MM.1S (cell line): ENCODE results near the gene ZNF217.

ENCODE experiments used
- DNase-seq: peaks from one replicate; pipeline ENCODE4 v3.0.0-alpha.2; 2015
- H2AFZ ChIP-seq: fragments of 300-600 bp; sonication (generic); 2 replicates; pipeline ENCODE4 v1.6.0; 2016; ENCODE audit warnings: antibody characterized with exemption, low read length
- H3F3A ChIP-seq: fragments of 300-600 bp; sonication (generic); 2 replicates; pipeline ENCODE4 v1.6.1; 2016; ENCODE audit warnings: mild to moderate bottlenecking, antibody characterized with exemption, low read length, moderate library complexity, mixed read lengths; ENCODE audit not compliant: insufficient read depth
- H3K27ac ChIP-seq: fragments of 300-600 bp; sonication (generic); 2 replicates; pipeline ENCODE4 v1.5.1; 2016; ENCODE audit warnings: mild to moderate bottlenecking, low read length
- H3K27me3 ChIP-seq: fragments of 300-600 bp; sonication (generic); replicated peaks from 2 replicates; pipeline ENCODE4 v1.6.0; 2016; ENCODE audit warnings: low read length; ENCODE audit not compliant: insufficient read depth
- H3K36me3 ChIP-seq: fragments of 300-600 bp; sonication (generic); replicated peaks from 2 replicates; pipeline ENCODE4 v1.6.1; 2016; ENCODE audit warnings: mild to moderate bottlenecking, low read length, mixed read lengths; ENCODE audit not compliant: insufficient read depth
- H3K4me1 ChIP-seq: fragments of 300-600 bp; sonication (generic); 2 replicates; pipeline ENCODE4 v1.6.1; 2016; ENCODE audit warnings: low read length, mixed read lengths
- H3K4me2 ChIP-seq: fragments of 300-600 bp; sonication (generic); 2 replicates; pipeline ENCODE4 v1.6.0; 2016; ENCODE audit warnings: low read depth, low read length
- H3K4me3 ChIP-seq: fragments of 300-600 bp; sonication (generic); 2 replicates; pipeline ENCODE4 v1.5.1; 2016; ENCODE audit warnings: low read length, mixed read lengths
- H3K79me2 ChIP-seq: fragments of 300-600 bp; sonication (generic); 2 replicates; pipeline ENCODE4 v1.6.1; 2016; ENCODE audit warnings: mixed run types, low read length, mixed read lengths
- H3K9ac ChIP-seq: fragments of 300-600 bp; sonication (generic); 2 replicates; pipeline ENCODE4 v1.6.1; 2016; ENCODE audit warnings: low read length, mixed read lengths
- H3K9me2 ChIP-seq: fragments of 300-600 bp; sonication (generic); replicated peaks from 2 replicates; pipeline ENCODE4 v1.6.1; 2016; ENCODE audit warnings: mild to moderate bottlenecking, low read length, mixed read lengths; ENCODE audit not compliant: insufficient read depth
- H3K9me3 ChIP-seq: fragments of 300-600 bp; sonication (generic); replicated peaks from 2 replicates; pipeline ENCODE4 v1.6.1; 2016; ENCODE audit warnings: mild to moderate bottlenecking, low read length, mixed read lengths; ENCODE audit not compliant: insufficient read depth
- H4K20me1 ChIP-seq: fragments of 300-600 bp; sonication (generic); 2 replicates; pipeline ENCODE4 v1.6.1; 2016; ENCODE audit warnings: mild to moderate bottlenecking, low read length, moderate library complexity, mixed read lengths; ENCODE audit not compliant: insufficient read depth
- EZH2 ChIP-seq: fragments of 300-600 bp; sonication (generic); optimal IDR thresholded peaks from 2 replicates; pipeline ENCODE3; 2017; ENCODE audit warnings: low read depth, mild to moderate bottlenecking, antibody characterized with exemption, low read length, mixed read lengths
- EZH2phosphoT487 ChIP-seq: fragments of 300-600 bp; sonication (generic); IDR thresholded peaks from 2 replicates; pipeline ENCODE4 v1.6.1; 2018; ENCODE audit warnings: antibody characterized with exemption, low read length
- TF ChIP-seq, protein P1 (sequence below): fragments of 300-600 bp; sonication (generic); IDR thresholded peaks from 2 replicates; pipeline ENCODE4 v1.5.1; 2016; ENCODE audit warnings: antibody characterized with exemption, low read length, mixed read lengths

Gene ZNF217

DNA sequence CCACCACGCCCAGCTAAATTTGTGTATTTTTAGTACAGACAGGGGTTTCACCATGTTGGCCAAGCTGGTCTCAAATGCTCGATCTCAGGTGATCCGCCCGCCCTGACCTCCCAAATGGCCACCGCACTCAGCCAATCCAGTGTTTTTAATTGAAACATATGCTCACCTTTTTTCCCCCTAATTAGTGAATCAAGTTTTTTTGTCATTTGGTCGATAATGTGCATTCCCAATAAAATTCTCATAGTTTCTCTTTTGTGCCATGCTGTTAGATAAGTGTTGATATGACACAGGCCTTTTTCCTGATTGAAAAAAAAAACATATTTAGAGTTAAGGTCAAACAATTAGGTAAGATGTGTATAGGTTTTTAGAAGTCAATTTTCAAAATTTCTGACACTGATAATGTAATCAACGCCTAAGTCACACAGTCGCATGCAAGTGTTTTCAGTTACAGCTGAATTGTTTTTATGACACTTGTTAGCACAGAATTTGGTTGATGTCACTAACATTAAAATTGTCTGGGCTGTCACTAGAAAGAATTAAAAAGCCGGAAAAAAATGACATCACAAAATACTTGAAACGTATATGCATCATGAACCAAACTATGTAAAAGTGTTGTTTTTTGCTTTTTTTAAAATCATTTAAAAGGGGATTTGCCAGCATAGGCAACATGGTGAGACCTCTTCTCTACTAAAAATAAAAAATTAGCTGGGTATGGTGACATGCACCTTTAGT, 21.9 kb downstream of the ZNF217 start:
- peaks cover 65% of the 10 kb centered on the region for H4K20me1 ChIP-seq
- H3K36me3 ChIP-seq: peaks cover 43% of the 10 kb centered on the region
- H3K27ac ChIP-seq: no peak overlapping the region
- H3K4me1 ChIP-seq: 0 out of 2 replicates have a peak, but pooled peaks cover 10% of the 10 kb centered on the region
- H3F3A ChIP-seq: peaks cover 25% of the 10 kb centered on the region
- no peak overlapping the region for H3K4me2 ChIP-seq
- TF ChIP-seq EZH2phosphoT487 (no peak), EZH2 (no peak)
- TF ChIP-seq, protein P1, sequence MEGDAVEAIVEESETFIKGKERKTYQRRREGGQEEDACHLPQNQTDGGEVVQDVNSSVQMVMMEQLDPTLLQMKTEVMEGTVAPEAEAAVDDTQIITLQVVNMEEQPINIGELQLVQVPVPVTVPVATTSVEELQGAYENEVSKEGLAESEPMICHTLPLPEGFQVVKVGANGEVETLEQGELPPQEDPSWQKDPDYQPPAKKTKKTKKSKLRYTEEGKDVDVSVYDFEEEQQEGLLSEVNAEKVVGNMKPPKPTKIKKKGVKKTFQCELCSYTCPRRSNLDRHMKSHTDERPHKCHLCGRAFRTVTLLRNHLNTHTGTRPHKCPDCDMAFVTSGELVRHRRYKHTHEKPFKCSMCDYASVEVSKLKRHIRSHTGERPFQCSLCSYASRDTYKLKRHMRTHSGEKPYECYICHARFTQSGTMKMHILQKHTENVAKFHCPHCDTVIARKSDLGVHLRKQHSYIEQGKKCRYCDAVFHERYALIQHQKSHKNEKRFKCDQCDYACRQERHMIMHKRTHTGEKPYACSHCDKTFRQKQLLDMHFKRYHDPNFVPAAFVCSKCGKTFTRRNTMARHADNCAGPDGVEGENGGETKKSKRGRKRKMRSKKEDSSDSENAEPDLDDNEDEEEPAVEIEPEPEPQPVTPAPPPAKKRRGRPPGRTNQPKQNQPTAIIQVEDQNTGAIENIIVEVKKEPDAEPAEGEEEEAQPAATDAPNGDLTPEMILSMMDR: no peak
- H3K9ac ChIP-seq: no peak overlapping the region
- no peak overlapping the region for H3K4me3 ChIP-seq
- H3K79me2 ChIP-seq: peaks cover 99% of the 10 kb centered on the region
- no peak for DNase-seq
- no peaks in the 10 kb centered on the region for H3K9me3 ChIP-seq
- H2AFZ ChIP-seq: no peak overlapping the region
- H3K9me2 ChIP-seq: no peaks in the 10 kb centered on the region
- H3K27me3 ChIP-seq: no peaks in the 10 kb centered on the region

DNA sequence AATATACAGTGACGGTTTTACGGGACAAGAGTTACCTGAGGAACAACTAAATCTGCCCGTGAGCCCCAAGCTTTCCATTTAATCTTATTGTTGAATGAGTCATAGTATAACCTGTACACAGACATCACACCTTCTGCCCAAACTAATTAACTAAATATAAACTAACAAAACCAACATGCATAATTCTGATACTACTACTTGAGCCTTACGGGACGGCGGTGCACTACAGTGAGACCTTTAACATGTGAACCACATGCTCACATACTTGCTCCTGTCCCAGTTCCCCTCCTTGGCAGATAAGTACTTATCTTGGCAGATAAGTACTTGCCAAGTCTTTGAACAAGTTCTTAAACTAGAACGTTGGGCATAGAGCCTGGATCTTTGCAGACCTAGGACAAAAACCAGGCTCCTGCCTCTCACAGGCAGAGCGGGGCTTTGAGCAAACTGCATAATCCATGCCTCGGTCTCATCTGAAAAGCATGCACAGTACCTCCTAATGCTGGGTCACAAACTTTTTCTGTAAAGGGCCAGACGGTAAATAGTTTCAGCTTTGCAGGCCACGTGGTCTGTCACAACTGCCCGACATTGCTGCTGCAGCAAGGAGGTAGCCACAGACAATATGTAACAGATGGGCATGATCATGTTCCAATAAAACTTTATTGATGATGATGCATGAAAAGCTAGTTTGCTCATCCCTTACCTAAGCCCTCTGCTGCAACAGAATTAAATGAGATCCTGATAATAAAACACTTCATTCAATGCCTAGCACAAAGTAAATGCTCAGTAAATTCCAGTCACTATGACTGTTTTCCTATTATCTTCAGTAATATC, 23.0 kb downstream of the ZNF217 start:
- H4K20me1 ChIP-seq: peaks cover 55% of the 10 kb centered on the region
- H3K36me3 ChIP-seq: peaks cover 34% of the 10 kb centered on the region

DNA sequence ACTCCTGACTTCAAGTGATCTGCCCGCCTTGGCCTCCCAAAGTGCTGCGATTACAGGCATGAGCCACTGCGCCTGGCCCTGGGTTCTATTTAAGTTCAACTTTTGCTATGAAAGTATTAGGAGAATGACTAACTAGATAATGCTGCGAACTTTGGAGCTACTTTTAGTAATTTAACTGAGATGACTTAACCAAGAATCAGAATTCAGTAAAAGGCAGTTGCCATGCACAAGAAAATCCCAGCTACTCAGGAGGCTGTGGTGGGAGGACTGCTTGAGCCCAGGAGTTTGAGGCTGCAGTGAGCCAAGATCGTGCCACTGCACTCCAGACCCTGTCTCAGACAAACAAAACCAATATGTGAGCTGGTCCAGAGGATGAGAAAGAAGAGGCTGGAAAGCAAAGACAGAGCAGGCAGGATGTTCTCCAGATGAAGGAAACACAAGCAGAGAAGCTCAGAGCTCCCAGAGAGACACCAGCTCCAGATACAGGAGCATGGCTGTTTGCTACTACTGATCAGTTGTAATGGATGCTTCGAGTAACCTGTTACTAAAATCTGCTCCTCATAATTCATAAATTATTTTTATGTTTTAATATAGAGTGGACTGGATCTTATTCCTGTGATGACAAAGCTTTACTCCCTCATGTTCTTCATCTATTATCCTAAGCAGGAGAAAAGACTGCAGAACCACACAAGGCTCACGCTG, 23.9 kb downstream of the ZNF217 start:
- no peaks in the 10 kb centered on the region for H3K27me3 ChIP-seq
- H3K9me3 ChIP-seq: no peaks in the 10 kb centered on the region
- peaks cover 38% of the 10 kb centered on the region for H3F3A ChIP-seq
- peaks cover 26% of the 10 kb centered on the region for H3K36me3 ChIP-seq
- no peak overlapping the region for H3K27ac ChIP-seq
- no peak overlapping the region for H3K9ac ChIP-seq
- no peak overlapping the region for H3K4me2 ChIP-seq
- H2AFZ ChIP-seq: no peak overlapping the region
- 0 out of 2 replicates have a peak, but pooled peaks cover 3% of the 10 kb centered on the region for H3K4me1 ChIP-seq
- H3K79me2 ChIP-seq: peaks cover 94% of the 10 kb centered on the region
- H3K9me2 ChIP-seq: no peaks in the 10 kb centered on the region
- TF ChIP-seq EZH2: no peak
- TF ChIP-seq, protein P1: no peak
- TF ChIP-seq EZH2phosphoT487: no peak
- DNase-seq: no peak
- H3K4me3 ChIP-seq: no peak overlapping the region
- H4K20me1 ChIP-seq: peaks cover 46% of the 10 kb centered on the region

More for the DNA sequence above, 23.0 kb downstream of the ZNF217 start:
- Histone ChIP-seq H2AFZ (no peak overlapping the region), H3K9me3 (no peaks in the 10 kb centered on the region), H3K79me2 (peaks cover 97% of the 10 kb centered on the region), H3F3A (peaks cover 35% of the 10 kb centered on the region), H3K4me2 (no peak overlapping the region), H3K9me2 (no peaks in the 10 kb centered on the region), H3K4me1 (0 out of 2 replicates have a peak, but pooled peaks cover 3% of the 10 kb centered on the region), H3K27ac (no peak overlapping the region), H3K27me3 (no peaks in the 10 kb centered on the region), H3K4me3 (no peak overlapping the region), H3K9ac (no peak overlapping the region)
- no peak for TF ChIP-seq EZH2
- TF ChIP-seq EZH2phosphoT487: no peak
- TF ChIP-seq, protein P1: no peak
- DNase-seq: no peak
